D721Med (cell line): ENCODE data around the gene BCKDHA.

Source experiments
- DNase-seq: peaks from one replicate; pipeline ENCODE4 v3.0.0; 2011; ENCODE audit warnings: low spot score; ENCODE audit not compliant: insufficient read length
- FAIRE-seq: peaks from 2 replicates; lab custom pipeline; 2011; peaks lifted over from hg19 to GRCh38; lab: Jason Lieb, UNC
- TF ChIP-seq, protein P1 (sequence below): IDR thresholded peaks from 2 replicates; pipeline ENCODE4 v1.5.1; 2012; ENCODE audit warnings: mild to moderate bottlenecking, control low read depth; ENCODE audit not compliant: insufficient read depth; ENCODE audit errors: missing control alignments

The BCKDHA gene

DNA sequence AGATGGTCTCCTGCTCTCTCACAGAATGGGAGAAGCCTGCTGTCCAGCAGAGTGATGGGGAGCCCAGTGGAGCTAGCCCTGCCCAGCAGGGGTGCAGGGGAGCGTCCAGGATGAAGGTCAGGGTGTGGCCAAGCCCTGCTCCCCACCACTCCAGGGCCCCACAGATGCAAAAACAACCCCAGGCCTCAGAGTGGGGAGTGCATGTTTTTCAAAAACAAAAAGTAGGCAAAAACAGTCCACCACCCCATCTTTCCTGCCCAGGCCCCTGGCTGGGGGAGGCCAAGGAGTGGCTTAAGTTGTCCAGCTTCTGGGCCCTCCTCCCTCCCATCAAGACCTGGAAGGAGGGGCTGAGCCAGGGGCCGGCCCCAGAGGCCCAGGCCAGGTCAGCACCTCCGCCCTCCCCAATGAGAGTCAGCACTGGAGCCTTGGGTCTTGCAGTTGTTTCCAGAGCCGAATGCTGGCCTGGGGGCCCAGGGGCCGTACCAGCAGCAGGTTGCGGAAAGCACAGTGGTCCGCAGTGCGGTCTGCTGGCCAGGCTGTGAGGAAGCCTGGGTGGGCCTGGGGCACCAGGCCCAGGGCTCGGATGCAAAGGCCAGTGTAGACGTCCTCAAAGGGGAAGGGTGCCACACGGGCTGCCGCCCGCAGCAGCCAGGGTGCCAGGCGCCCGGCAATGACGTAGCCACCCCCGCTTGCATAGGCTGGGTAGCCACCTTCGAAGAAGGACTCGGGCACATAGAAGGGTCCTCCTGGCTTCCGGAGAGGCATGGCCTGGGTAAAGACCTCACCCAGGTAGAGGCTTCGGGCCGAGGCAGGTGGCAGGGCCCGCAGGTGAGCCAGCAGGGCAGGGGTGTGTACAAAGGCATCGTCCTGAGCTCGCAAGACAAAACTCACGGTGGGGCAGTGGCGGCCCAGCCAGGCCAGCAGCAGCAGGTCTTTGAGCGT lies 27.8 kb downstream of the BCKDHA start:
- FAIRE-seq (no peak), DNase-seq (no peak)

DNA sequence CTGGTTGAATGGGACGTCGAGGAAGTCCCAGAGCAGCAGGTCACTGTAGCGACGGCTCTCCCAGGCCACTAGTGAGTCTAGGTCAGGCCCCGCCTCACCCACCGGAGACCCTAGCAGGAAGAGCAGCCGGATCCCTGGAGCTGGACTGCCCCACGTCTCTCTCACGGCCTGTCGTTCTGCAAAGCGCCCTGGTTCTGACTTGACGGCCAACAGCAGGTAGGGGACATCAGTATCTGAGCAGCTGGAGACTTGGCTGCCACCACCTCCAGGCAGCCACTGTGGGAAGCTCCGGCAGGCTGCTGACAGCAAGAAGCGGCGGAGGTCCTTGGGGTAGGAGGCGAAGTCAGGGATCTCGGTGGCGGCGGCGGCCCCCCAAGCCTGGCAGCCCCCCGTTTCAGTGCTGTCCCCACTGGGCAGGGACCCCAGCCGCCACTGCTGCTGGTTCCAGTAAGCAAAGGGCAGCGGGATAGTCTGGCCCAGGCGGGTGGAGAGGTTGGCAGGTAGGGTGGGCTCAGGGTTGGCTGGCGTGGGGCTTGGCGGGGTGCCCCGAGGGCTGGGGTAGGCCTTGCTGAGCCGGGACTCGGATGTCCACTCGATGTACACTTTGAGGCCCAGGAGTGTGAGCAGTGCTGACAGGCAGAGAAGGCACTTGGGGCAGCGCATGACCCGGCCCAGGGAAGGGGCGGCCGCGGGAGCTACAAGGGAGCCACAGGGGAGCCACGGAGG lies 28.7 kb downstream of the BCKDHA start:
- DNase-seq (no peak), FAIRE-seq (no peak)
- TF ChIP-seq, protein P1, sequence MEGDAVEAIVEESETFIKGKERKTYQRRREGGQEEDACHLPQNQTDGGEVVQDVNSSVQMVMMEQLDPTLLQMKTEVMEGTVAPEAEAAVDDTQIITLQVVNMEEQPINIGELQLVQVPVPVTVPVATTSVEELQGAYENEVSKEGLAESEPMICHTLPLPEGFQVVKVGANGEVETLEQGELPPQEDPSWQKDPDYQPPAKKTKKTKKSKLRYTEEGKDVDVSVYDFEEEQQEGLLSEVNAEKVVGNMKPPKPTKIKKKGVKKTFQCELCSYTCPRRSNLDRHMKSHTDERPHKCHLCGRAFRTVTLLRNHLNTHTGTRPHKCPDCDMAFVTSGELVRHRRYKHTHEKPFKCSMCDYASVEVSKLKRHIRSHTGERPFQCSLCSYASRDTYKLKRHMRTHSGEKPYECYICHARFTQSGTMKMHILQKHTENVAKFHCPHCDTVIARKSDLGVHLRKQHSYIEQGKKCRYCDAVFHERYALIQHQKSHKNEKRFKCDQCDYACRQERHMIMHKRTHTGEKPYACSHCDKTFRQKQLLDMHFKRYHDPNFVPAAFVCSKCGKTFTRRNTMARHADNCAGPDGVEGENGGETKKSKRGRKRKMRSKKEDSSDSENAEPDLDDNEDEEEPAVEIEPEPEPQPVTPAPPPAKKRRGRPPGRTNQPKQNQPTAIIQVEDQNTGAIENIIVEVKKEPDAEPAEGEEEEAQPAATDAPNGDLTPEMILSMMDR: no peak

More for the DNA sequence above, 27.8 kb downstream of the BCKDHA start:
- TF ChIP-seq, protein P1: no peak

DNA sequence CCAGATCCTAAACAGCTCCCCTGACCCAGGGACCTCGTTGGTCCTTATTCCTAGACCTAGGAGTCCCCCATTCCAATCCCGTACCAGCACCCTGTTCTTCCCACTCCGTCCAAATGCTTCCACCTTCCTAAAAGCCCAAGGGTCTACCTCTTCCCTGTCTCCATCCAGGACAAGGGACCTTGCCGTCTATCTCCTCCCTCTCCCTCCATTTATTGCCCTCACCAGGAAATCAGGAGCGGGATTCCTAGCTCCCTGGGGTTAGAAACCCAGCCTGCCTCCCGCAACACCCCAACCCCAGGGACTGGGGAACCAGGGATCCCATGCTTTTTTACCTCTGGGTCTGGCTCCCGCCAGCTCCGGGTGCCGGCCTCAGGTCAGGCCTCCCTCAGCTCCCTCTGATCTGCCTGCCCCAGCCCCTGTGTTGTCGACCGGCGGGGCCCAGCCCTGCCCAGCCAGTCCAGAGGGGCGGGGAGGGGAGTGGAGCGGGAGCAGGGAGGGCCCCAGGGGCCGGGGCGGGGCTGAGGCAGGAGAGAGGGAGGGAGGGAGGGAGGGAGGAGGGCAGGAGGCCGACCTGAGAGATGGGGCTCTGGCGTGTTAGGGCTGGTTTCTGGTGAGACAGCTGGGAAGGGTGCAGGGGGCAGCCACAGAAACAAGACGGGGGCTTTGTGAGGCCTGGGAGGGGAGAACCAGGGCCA lies 29.5 kb downstream of the BCKDHA start, which contains the start of gene B3GNT8:
Gene B3GNT8 (minus strand): TSS at position 423 of the 695 bp plus-strand sequence. CDS start 596 bp downstream, outside the sequence.
- TF ChIP-seq, protein P1: no peak
- no peak for DNase-seq
- no peak for FAIRE-seq

DNA sequence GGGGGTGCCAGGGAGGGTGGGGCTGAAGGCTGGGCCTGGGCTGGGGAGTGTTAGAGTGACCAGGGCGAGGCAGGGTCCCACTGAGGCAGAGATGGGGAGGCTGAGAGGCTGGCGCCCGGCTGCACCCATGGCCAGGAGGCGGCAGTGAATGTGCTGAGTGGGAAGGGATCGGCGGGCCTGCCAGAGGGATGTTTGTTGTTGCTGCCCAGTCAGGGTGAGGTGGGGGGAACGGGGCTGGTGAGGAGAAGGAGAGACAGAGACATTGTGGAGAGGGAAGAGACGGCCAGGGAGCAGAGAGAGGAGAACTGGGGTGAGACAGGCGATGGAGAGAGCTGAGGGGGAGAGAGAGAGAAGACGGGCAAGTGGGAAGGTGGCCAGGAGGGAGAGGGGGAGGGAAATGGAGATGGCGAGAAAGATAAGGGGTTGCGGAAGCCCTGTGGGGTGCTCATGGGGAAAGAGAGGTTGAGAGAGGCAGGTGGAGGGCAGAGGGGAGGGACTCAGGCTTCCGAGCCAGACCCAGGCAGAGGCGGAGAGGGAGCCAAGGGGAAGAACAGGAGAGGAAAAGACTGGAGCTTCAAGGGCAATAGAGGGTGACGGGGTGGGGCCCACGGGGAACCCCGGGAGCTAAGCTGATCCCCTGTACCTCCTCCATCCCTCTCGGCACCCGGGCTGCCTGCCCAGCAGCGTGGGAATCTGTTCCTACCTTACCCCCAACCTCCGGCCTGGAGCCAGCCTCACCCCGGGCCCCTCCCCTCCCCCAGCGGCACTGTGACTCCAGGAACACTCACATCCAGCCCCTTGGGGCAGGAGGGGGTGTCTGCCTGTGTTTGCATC lies 30.2 kb downstream of the BCKDHA start:
- TF ChIP-seq, protein P1: no peak
- FAIRE-seq (no peak), DNase-seq (no peak)

DNA sequence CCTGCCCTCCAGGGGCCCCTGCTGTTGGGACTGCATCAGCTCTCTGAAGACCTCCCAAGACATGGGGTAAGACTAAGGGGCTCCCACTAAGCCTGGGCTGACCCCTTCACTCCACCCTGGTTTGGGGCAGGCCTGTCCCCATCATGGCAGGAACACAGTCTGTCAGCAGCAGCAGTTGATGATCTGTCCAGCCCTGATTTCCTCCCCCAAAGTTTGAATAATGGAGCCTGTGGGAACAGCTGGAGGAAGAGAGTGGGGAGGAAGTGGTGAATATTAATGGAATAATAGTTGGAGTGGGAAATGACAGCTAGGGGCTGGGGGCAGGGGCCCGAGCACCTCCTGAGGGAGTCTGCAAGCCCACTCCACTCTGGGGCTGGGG lies 30.9 kb downstream of the BCKDHA start:
- TF ChIP-seq, protein P1: no peak
- no peak for FAIRE-seq
- DNase-seq: no peak

DNA sequence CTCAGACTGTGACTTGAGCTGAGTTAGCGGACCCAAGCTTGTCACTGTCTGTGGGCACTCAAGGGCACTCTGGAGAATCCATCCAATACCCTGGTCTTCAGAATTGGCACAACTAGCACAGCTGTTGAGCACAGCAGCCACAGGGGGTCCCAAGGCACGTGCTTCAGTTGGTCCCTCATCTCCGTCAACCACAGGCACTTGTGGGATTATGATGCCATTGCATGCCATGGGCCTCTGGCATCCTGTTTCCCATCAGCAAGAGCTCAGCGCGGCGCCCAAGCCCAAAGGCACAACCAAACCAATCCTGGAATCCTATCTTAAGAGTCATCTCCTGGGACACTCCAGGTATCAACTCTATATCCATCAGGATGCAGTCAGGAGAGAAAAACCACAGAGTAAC lies 33.3 kb downstream of the BCKDHA start:
- DNase-seq (no peak), FAIRE-seq (no peak)
- TF ChIP-seq, protein P1: no peak
